Left ventricle myocardium inferior (tissue), 1 donor: Measurements from ENCODE around the gene GRB2. TPM values are rescaled to one million over a fixed set of nuclear protein-coding genes. Genes with fewer than 3 reads are reported as not detected.
"Not testable (repeated sequence)": the region's sequence is repeated elsewhere in the genome, so short reads cannot be mapped to it uniquely, and the experiment has no call there.

Experiments used
- DNase-seq: peaks from one replicate; pipeline ENCODE4 v3.0.0-alpha.2; 2020
- H3K27ac ChIP-seq: fragments of 200-600 bp; replicated peaks from 2 replicates; pipeline ENCODE4 v1.8.0; 2021
- H3K27me3 ChIP-seq: fragments of 200-600 bp; 2 replicates; pipeline ENCODE4 v1.8.0; 2021; ENCODE audit warnings: low read depth
- H3K36me3 ChIP-seq: fragments of 200-600 bp; 2 replicates; pipeline ENCODE4 v1.8.0; 2021
- H3K4me1 ChIP-seq: fragments of 200-600 bp; 2 replicates; pipeline ENCODE4 v1.8.0; 2021
- H3K4me3 ChIP-seq: fragments of 200-600 bp; 2 replicates; pipeline ENCODE4 v1.8.0; 2021; ENCODE audit warnings: mild to moderate bottlenecking, moderate library complexity
- H3K9me3 ChIP-seq: fragments of 200-600 bp; replicated peaks from 2 replicates; pipeline ENCODE4 v1.8.0; 2021
- intact Hi-C: fragments of 100-400 bp; cut with micrococcal nuclease; formaldehyde crosslinking; loops from one replicate; pipeline ENCODE4 v1.11.0; 2022
- total RNA-seq: library from RNA; stranded (reverse); fragmentation: NEBNext Ultra II Directional; extraction: Animal tissue kit (Norgen Biotek cat#: 25700); gene quantifications from one replicate; pipeline ENCODE4 v1.2.1, GENCODE V29; 2021
- TF ChIP-seq, protein P1 (sequence below): fragments of 200-600 bp; IDR thresholded peaks from 2 replicates; pipeline ENCODE4 v1.8.0; 2021; ENCODE audit warnings: antibody characterized with exemption, mild to moderate bottlenecking, borderline replicate concordance
- donor health status: DM: no; HTN: yes; CAD: no; lungs with severe emphysema.

Gene GRB2
- total RNA-seq, 1 donor from 2014 or later: 42.2 TPM

- intact Hi-C loops: no loop called here
- no peak for DNase-seq
- Histone ChIP-seq H3K9me3 (no peaks in the 10 kb centered on the region), H3K27me3 (no peaks in the 10 kb centered on the region), H3K27ac (peak overlapping the region; percentile 85), H3K4me1 (peaks cover 49% of the 10 kb centered on the region), H3K36me3 (no peaks in the 10 kb centered on the region), H3K4me3 (no peak overlapping the region)
- TF ChIP-seq, protein P1, sequence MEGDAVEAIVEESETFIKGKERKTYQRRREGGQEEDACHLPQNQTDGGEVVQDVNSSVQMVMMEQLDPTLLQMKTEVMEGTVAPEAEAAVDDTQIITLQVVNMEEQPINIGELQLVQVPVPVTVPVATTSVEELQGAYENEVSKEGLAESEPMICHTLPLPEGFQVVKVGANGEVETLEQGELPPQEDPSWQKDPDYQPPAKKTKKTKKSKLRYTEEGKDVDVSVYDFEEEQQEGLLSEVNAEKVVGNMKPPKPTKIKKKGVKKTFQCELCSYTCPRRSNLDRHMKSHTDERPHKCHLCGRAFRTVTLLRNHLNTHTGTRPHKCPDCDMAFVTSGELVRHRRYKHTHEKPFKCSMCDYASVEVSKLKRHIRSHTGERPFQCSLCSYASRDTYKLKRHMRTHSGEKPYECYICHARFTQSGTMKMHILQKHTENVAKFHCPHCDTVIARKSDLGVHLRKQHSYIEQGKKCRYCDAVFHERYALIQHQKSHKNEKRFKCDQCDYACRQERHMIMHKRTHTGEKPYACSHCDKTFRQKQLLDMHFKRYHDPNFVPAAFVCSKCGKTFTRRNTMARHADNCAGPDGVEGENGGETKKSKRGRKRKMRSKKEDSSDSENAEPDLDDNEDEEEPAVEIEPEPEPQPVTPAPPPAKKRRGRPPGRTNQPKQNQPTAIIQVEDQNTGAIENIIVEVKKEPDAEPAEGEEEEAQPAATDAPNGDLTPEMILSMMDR: no peak
Observed at GRCh38 chr17:75445296-75445695, 39.8 kb upstream of the GRB2 start.

DNA sequence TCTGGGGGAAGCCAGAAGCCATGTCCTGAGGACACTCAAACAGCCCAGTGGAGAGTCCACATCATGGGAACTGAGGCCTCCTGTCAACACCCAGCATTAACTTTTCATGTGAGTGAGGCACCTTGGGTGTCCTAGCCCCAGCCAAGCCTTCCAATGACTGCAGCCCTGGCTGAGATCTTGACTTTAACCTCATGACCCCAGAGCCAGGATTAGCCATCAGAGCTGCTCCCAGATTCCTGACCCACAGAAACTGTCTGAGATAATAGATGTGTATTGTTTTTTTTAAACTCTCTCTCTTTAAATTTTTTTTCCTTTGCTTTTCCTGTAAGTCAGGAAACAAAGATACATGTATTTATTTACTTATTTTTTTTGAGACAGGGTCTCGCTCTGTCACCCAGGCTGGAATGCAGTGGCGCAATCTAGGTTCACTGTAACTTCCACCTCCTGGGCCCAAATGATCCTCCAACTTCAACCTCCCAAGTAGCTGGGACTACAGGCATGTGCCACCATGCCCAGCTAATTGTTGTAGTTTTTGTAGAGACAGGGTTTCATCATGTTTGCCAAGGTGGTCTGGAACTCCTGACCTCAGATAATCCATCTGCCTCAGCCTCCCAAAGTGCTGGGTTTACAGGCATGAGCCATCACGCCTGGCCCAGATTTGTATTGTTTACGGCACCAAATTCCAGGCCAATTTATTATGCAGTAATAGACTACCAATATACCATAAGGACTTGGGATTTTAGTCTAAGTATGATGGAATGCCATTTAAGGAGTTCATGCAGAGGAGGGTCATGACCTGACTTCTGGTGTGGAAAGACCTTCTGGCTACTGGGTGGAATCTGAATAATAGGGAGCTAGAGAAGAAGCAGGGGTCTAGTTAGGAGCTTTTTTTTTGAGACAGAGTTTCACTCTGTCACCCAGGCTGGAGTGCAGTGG lies 37.0 kb upstream of the GRB2 start:
- intact Hi-C loops: no loop called here

GRCh38 chr17:75440738-75441448 lies 35.4 kb upstream of the GRB2 start:
- Histone ChIP-seq H3K27me3 (no peaks in the 10 kb centered on the region), H3K9me3 (no peaks in the 10 kb centered on the region), H3K27ac (peak overlapping the region; percentile 80), H3K4me1 (peaks cover 53% of the 10 kb centered on the region), H3K4me3 (no peak overlapping the region), H3K36me3 (no peaks in the 10 kb centered on the region)
- TF ChIP-seq, protein P1: no peak
- no peak for DNase-seq
- intact Hi-C loops: no loop called here

More for the DNA sequence above, 37.0 kb upstream of the GRB2 start:
- Histone ChIP-seq H3K27ac (peak overlapping the region; percentile 80), H3K4me1 (peaks cover 53% of the 10 kb centered on the region), H3K4me3 (no peak overlapping the region), H3K9me3 (no peaks in the 10 kb centered on the region), H3K36me3 (no peaks in the 10 kb centered on the region), H3K27me3 (no peaks in the 10 kb centered on the region)
- TF ChIP-seq, protein P1: no peak
- DNase-seq: no peak

DNA sequence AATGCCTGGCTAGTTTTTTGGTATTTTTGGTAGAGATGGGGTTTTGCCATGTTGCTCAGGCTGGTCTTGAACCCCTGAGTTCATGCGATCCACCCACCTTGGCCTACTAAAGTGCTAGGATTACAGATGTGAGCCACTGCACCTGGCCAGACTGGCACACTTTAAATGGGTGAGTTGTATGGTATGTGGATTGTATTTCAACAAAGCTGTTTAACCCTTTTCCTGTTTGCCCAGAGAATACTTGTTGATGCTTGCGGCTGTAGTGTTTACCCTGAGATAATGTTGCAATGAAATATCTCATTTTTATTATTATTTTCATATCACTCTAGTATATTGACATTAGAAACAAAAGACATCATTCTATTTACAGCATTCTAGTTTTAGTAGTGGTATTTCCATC lies 33.8 kb upstream of the GRB2 start:
- DNase-seq: no peak
- H3K4me3 ChIP-seq: no peak overlapping the region

DNA sequence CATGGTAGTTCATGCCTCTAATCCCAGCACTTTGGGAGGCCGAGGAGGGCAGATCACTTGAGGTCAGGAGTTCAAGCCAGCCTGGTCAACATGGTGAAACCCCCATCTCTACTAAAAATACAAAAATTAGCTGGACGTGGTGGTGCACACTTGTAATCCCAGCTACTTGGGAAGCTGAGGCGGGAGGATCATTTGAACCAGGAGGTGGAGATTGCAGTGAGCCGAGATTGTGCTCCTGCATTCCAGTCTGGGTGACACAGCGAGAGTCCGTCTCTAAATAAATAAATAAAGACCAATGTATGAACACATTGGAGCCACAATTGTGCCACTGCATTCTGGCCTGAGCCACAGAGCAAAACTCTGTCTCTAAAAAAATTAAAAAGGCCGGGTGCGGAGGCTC lies 31.9 kb upstream of the GRB2 start:
- H3K4me3 ChIP-seq, H3K27me3 ChIP-seq, intact Hi-C loops, DNase-seq, H3K9me3 ChIP-seq, H3K36me3 ChIP-seq, H3K27ac ChIP-seq: not testable (repeated sequence)
- peaks cover 26% of the 10 kb centered on the region for H3K4me1 ChIP-seq

More for the DNA sequence above, 33.8 kb upstream of the GRB2 start:
- Histone ChIP-seq H3K9me3 (no peaks in the 10 kb centered on the region), H3K27ac (no peak overlapping the region), H3K36me3 (no peaks in the 10 kb centered on the region), H3K4me1 (peaks cover 41% of the 10 kb centered on the region), H3K27me3 (no peaks in the 10 kb centered on the region)
- intact Hi-C loops: no loop called here
- TF ChIP-seq, protein P1: no peak

DNA sequence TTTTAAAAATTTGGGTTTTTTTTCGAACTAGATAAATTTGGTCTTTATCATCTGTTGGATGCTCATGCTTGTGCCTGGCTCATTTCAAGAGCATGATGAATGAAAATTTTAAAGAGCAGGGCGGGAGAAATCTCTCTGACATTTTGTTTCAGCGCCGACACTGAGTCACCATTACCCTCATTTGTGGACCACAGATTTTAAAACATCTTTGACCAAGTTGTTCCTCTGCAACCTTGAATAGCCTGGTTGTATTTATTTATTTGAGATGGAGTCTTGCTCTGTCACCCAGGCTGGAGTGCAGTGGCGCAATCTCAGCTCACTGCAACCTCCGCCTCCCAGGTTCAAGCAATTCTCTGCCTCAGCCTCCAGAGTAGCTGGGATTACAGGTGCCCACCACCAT lies 29.0 kb upstream of the GRB2 start:
- H3K27me3 ChIP-seq, H3K27ac ChIP-seq, H3K36me3 ChIP-seq, H3K9me3 ChIP-seq, DNase-seq, H3K4me3 ChIP-seq, intact Hi-C loops, H3K4me1 ChIP-seq: not testable (repeated sequence)
